Transverse colon (tissue), 4 donors: ENCODE results near the gene EMC10. TPM values are rescaled to one million over a fixed set of nuclear protein-coding genes. Genes with fewer than 3 reads are reported as not detected.
"Not testable (repeated sequence)": the region's sequence is repeated elsewhere in the genome, so short reads cannot be mapped to it uniquely, and the experiment has no call there.

Source experiments
- DNase-seq: peaks from one replicate; pipeline ENCODE4 v3.0.0-alpha.2; 2019
- H3K27ac ChIP-seq, 4 donors: fragments of 200-600 bp; sonication (generic); 2 replicates each; pipeline ENCODE4 v1.5.1; 2016 to 2018; ENCODE audit warnings: inconsistent platforms in 4 of 4
- H3K27me3 ChIP-seq: fragments of 200-600 bp; sonication (generic); 2 replicates; pipeline ENCODE4 v1.5.1; 2017; ENCODE audit warnings: inconsistent platforms
- H3K36me3 ChIP-seq, 4 donors: fragments of 200-600 bp; sonication (generic); 2 replicates each; pipeline ENCODE4 v1.5.1; 2017 to 2019; ENCODE audit warnings: inconsistent platforms in 4 of 4
- H3K4me1 ChIP-seq, 4 donors: fragments of 200-600 bp; sonication (generic); 2 replicates each; pipeline ENCODE4 v1.5.1; 2017 to 2020; ENCODE audit warnings: inconsistent platforms in 4 of 4
- H3K4me3 ChIP-seq, 4 donors: fragments of 200-600 bp; sonication (generic); 1 replicate in 1 of 4; 2 replicates in 3 of 4; pipeline versions ENCODE4 v1.5.1 to v1.6.1; 2017 to 2019; ENCODE audit warnings: inconsistent platforms in 4 of 4
- H3K9me3 ChIP-seq, 2 donors: fragments of 200-600 bp; sonication (generic); 2 replicates each; pipeline ENCODE4 v1.5.1; 2017 to 2019; ENCODE audit warnings: inconsistent platforms in 2 of 2
- CTCF ChIP-seq, 5 experiments: fragments of 200-600 bp in 3 of 5; fragments of 450-650 bp in 2 of 5; sonication (generic) in 3 of 5; IDR thresholded peaks; 1 replicate in 2 of 5; 2 replicates in 3 of 5; pipeline ENCODE4 v1.5.1; 2016 to 2017; ENCODE audit warnings: antibody characterized with exemption in 5 of 5, inconsistent platforms in 3 of 5, mild to moderate bottlenecking in 2 of 5, moderate library complexity in 1 of 5
- EP300 ChIP-seq: sonication (generic); formaldehyde crosslinking; IDR thresholded peaks from one replicate; pipeline ENCODE4 v1.6.1; 2017; ENCODE audit warnings: antibody characterized with exemption, low read depth
- POLR2A ChIP-seq: fragments of 450-650 bp; IDR thresholded peaks from one replicate; pipeline ENCODE4 v1.6.1; 2016; ENCODE audit warnings: antibody characterized with exemption, mild to moderate bottlenecking, moderate library complexity
- POLR2AphosphoS5 ChIP-seq, 3 donors: sonication (generic); formaldehyde crosslinking; IDR thresholded peaks; one replicate each; pipeline ENCODE4 v1.6.1; 2016; ENCODE audit warnings: antibody characterized with exemption in 3 of 3
- WGBS, 2 donors: methylation state at CpG; one replicate each; pipeline ENCODE4 v1.1.5; 2018; ENCODE audit warnings: low coverage in 1 of 2; 5-methylcytosine and 5-hydroxymethylcytosine counted together
- in situ Hi-C, 4 donors: fragments of 200-750 bp; cut with MboI; loops; one replicate each; pipeline versions ENCODE4 v1.15.0 to v1.15.1; 2017; ENCODE audit warnings: low sequenced_read_pairs in 3 of 4, low pct_ligation_motif_present in 1 of 4, low pct_unique_long_range_greater_than_20kb in 1 of 4
- intact Hi-C: fragments of 100-400 bp; cut with DNase I; formaldehyde crosslinking; loops from one replicate; pipeline ENCODE4 v1.15.1; 2023; ENCODE audit warnings: low total_unique reads
- total RNA-seq, 4 donors: library from RNA; depleted of rRNA; stranded (reverse); fragments of >200 nt; gene quantifications; one replicate each; pipeline ENCODE4 v1.1.0, GENCODE V29; 2016

The EMC10 gene
- total RNA-seq, 4 donors from 2014 or later: 50.5 to 117 (median 78.7) TPM

GRCh38 chr19:50437862-50438449, 38.4 kb upstream of the EMC10 start:
- intact Hi-C loops (no loop called here), in situ Hi-C loops (no loop called here)
- 87 to 94% methylated on average over 3 to 5 of the region's 5 CpGs for WGBS, 2 donors
- Histone ChIP-seq H3K27ac (no peak overlapping the region), H3K36me3 (no peaks in the 10 kb centered on the region), H3K27me3 (peaks cover 17% of the 10 kb centered on the region), H3K4me1 (no peaks in the 10 kb centered on the region), H3K9me3 (no peaks in the 10 kb centered on the region), H3K4me3 (no peak overlapping the region)
- no peak for DNase-seq
- TF ChIP-seq POLR2A (no peak), POLR2AphosphoS5 (IDR thresholded peaks at IDR 0.05) (no peak), EP300 (no peak)

DNA sequence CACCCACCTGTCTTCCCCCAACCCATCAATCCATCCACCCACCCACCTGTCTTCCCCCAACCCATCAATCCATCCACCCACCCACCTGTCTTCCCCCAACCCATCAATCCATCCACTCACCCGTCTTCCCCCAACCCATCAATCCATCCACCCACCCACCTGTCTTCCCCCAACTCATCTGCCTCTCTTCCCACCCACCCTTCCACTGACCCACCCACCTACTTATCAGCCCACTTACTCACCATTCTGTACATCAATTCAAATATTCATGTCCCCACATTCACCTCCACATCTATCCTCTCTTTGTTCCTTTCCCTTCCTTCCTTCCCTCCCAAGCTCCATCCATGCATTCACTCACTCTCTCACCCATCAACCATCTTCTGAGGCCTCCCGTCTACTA, 37.2 kb upstream of the EMC10 start:
- H3K4me1 ChIP-seq, in situ Hi-C loops, H3K9me3 ChIP-seq, H3K27me3 ChIP-seq, DNase-seq, intact Hi-C loops, H3K36me3 ChIP-seq, H3K4me3 ChIP-seq, H3K27ac ChIP-seq: not testable (repeated sequence)
- WGBS, 2 donors: 70 to 100% methylated on average over 1 to 2 of the region's 2 CpGs

- Histone ChIP-seq H3K27ac (no peak overlapping the region), H3K27me3 (no peaks in the 10 kb centered on the region), H3K9me3 (no peaks in the 10 kb centered on the region), H3K4me3 (no peak overlapping the region), H3K36me3 (no peaks in the 10 kb centered on the region), H3K4me1 (no peaks in the 10 kb centered on the region)
- no peak for DNase-seq
- 48 to 50% methylated on average over 1 of the region's 1 CpG for WGBS, 2 donors
- no peak for TF ChIP-seq POLR2AphosphoS5 (IDR thresholded peaks at IDR 0.05)
- no peak for TF ChIP-seq POLR2A
- no peak for TF ChIP-seq CTCF (IDR thresholded peaks at IDR 0.05)
- no peak for TF ChIP-seq EP300
- in situ Hi-C loops (no loop called here), intact Hi-C loops (no loop called here)
Observed at GRCh38 chr19:50444059-50444458, 32.2 kb upstream of the EMC10 start.

GRCh38 chr19:50447053-50447452, 29.3 kb upstream of the EMC10 start:
- no peaks in the 10 kb centered on the region for H3K36me3 ChIP-seq
- H3K4me3 ChIP-seq: no peak overlapping the region
- peaks cover 14% of the 10 kb centered on the region for H3K27me3 ChIP-seq
- H3K4me1 ChIP-seq: no peaks in the 10 kb centered on the region
- WGBS, 2 donors: 63 to 69% methylated on average over 3 to 5 of the region's 5 CpGs
- H3K27ac ChIP-seq: no peak overlapping the region
- intact Hi-C loops (no loop called here), in situ Hi-C loops (no loop called here)
- no peak for TF ChIP-seq POLR2AphosphoS5 (IDR thresholded peaks at IDR 0.05)
- no peak for TF ChIP-seq POLR2A
- no peaks in the 10 kb centered on the region for H3K9me3 ChIP-seq
- DNase-seq: no peak

GRCh38 chr19:50447750-50448149, 28.6 kb upstream of the EMC10 start:
- no peak for TF ChIP-seq POLR2A
- TF ChIP-seq CTCF (IDR thresholded peaks at IDR 0.05): no peak
- TF ChIP-seq EP300: no peak
- TF ChIP-seq POLR2AphosphoS5 (IDR thresholded peaks at IDR 0.05): no peak
- in situ Hi-C loops: no loop called here
- H3K36me3 ChIP-seq: no peaks in the 10 kb centered on the region
- H3K27me3 ChIP-seq: peaks cover 14% of the 10 kb centered on the region
- no peak for DNase-seq
- H3K27ac ChIP-seq: no peak overlapping the region
- intact Hi-C loops: no loop called here
- WGBS, 2 donors: 83 to 94% methylated on average over 5 to 10 of the region's 10 CpGs
- H3K4me3 ChIP-seq: no peak overlapping the region
- H3K4me1 ChIP-seq: no peaks in the 10 kb centered on the region
- H3K9me3 ChIP-seq: no peaks in the 10 kb centered on the region
